HFF-Myc (cell line): Measurements from ENCODE around the gene CAPZB.

ENCODE experiments used
- DNase-seq: peaks from one replicate; pipeline ENCODE4 v3.0.0-alpha.2; 2011; ENCODE audit warnings: low read depth; ENCODE audit errors: extremely low read depth
- H3K4me3 ChIP-seq: replicated peaks from 2 replicates; pipeline ENCODE4 v1.5.1; 2011; ENCODE audit warnings: low read depth, mild to moderate bottlenecking, control low read depth, low read length
- TF ChIP-seq, protein P1 (sequence below): IDR thresholded peaks from 2 replicates; pipeline ENCODE4 v1.5.1; 2012; ENCODE audit warnings: mild to moderate bottlenecking, low read depth, low read length, control low read depth; ENCODE audit errors: missing control alignments

Gene CAPZB

GRCh38 chr1:19345391-19345790, 139.9 kb downstream of the CAPZB start:
- TF ChIP-seq, protein P1, sequence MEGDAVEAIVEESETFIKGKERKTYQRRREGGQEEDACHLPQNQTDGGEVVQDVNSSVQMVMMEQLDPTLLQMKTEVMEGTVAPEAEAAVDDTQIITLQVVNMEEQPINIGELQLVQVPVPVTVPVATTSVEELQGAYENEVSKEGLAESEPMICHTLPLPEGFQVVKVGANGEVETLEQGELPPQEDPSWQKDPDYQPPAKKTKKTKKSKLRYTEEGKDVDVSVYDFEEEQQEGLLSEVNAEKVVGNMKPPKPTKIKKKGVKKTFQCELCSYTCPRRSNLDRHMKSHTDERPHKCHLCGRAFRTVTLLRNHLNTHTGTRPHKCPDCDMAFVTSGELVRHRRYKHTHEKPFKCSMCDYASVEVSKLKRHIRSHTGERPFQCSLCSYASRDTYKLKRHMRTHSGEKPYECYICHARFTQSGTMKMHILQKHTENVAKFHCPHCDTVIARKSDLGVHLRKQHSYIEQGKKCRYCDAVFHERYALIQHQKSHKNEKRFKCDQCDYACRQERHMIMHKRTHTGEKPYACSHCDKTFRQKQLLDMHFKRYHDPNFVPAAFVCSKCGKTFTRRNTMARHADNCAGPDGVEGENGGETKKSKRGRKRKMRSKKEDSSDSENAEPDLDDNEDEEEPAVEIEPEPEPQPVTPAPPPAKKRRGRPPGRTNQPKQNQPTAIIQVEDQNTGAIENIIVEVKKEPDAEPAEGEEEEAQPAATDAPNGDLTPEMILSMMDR, result no peak
- H3K4me3 ChIP-seq, result no peak overlapping the region
- DNase-seq, result no peak

DNA sequence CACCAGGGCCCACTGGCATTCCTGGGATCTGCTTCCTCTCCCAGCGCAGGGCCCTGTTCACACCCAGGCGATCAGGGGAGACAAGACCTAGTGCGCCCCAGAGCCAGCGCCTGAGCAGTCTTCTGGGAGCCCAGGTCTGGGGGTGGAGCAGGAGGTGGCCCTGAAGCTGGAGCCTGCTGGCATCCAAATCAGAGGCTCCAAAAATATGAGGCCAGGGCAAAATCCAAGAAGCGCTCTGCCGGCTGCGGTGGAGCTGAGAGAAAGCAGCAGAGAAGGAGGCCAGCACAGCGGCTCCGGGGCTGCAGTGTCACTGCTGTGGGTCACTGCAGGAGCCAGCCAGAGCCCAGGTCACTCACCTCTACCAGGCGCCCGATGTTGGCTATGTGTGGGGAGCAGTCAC, 140.5 kb downstream of the CAPZB start:
- TF ChIP-seq, protein P1, result no peak
- no peak for DNase-seq

GRCh38 chr1:19344372-19344810, 140.9 kb downstream of the CAPZB start:
- DNase-seq, result no peak
- TF ChIP-seq, protein P1, result peak; percentile 80
- H3K4me3 ChIP-seq, result no peak overlapping the region

More for the DNA sequence above, 140.5 kb downstream of the CAPZB start:
- no peak overlapping the region for H3K4me3 ChIP-seq

DNA sequence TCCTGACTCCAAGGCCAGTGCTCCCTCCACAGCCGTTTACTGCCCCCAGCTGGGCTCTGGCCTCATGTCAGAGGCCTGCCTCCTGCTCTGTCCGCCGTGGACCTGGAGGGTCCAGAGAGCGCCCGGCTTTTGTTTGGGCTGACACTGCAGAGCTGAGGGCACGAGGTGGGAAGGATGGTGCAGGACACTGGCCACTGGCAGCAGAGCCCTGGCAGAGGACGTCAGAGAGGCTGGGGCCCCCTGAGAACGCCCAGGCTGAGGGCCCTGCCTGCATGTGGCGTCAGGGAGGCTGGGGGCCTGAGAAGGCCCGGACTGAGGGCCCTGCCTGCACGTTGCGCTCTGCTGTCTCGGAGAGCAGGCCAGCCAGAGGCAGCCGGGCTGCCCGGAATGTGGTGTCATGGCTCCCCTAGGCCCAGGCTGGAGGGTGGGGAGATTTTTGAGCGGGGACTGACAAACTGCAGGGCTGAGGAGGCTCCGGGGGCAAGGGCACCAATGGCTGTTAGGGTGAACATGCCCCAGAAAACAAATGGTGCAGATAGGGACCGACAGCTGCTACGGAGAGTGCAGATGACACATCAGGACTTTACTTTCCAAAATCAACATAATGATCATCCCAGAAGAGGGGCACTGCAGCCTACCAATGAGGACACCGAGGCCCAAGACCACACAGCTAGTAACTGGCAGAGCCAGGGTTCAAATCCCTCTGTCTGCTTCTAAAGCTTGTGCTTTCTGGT, 141.6 kb downstream of the CAPZB start:
- TF ChIP-seq, protein P1, result no peak
- DNase-seq, result no peak
- H3K4me3 ChIP-seq, result no peak overlapping the region

- TF ChIP-seq, protein P1, result no peak
- H3K4me3 ChIP-seq, result no peak overlapping the region
- DNase-seq, result no peak
Observed at GRCh38 chr1:19342894-19343616, 142.3 kb downstream of the CAPZB start.

DNA sequence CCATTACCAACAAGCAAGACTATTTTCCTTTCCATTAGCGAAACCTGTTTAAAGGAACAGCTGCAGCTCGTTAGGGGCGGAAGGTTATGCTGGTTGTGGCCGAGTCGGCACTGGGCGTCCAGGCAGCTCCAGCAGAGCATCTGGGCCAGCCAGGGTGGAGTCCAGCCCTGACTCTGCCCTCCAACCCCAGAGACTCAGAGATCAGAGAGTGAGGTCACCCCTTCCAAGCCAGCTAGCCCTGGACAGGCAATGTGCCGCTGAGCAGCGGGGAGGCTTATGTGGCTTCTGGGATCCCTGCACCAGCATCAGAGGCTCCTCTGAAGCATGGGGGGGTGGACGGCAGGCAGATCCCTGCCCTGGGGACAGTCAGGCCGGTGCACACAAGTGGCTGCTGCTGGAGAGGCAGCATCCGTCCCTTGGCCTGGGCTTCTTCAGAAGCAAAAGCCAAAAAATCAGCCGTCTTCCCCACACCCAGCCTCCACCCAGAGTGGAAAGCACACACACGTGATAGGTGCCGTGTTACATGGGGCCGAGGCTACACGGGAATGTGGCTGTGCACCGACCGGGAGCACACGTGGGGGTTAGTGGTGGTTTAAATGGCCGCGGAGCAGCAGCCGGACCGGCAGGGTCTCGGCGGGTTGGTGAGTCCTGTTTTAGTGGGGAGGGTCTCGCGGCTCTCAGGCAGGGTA, 143.1 kb downstream of the CAPZB start:
- TF ChIP-seq, protein P1, result no peak
- DNase-seq, result no peak
- H3K4me3 ChIP-seq, result no peak overlapping the region
